NT2/D1 (cell line): ENCODE data around the gene SYF2.

Experiments used
- YY1 ChIP-seq: IDR thresholded peaks from 2 replicates; pipeline ENCODE4 v1.6.1; 2011; ENCODE audit not compliant: insufficient read length, insufficient read depth
- ZNF274 ChIP-seq: IDR thresholded peaks from 2 replicates; pipeline ENCODE4 v1.6.1; 2011; ENCODE audit warnings: mild to moderate bottlenecking, low read depth, low read length

- no peak for TF ChIP-seq ZNF274
- no peak for TF ChIP-seq YY1
Measured at GRCh38 chr1:25193229-25193628, 39.1 kb downstream of the SYF2 start.
